Activated CD8-positive, alpha-beta T cell treated with anti-CD3 and anti-CD28 coated beads for 36 hours (primary cell): ENCODE measurements around the gene ZG16. TPM values are rescaled to one million over a fixed set of nuclear protein-coding genes. Genes with fewer than 3 reads are reported as not detected.
"Not testable (repeated sequence)": the region's sequence is repeated elsewhere in the genome, so short reads cannot be mapped to it uniquely, and the experiment has no call there.

Experiments
- ATAC-seq: fragments of 200-7000 bp; cut with Tn5 transposase; one replicate; pipeline ENCODE4 v1.10.0; 2021; ENCODE audit warnings: mild to moderate bottlenecking, moderate library complexity
- CTCF ChIA-PET: fragments of 350-600 bp; sonication (Branson Sonifier 250); formaldehyde crosslinking; loops from one replicate; lab custom pipeline; 2021; ENCODE audit warnings: antibody characterized with exemption; lab: Charles Lee
- POLR2A ChIA-PET: fragments of 350-600 bp; sonication (Branson Sonifier 250); formaldehyde crosslinking; loops from one replicate; lab custom pipeline; 2021; ENCODE audit warnings: antibody characterized with exemption; lab: Charles Lee
- DNase-seq: peaks from one replicate; pipeline ENCODE4 v3.0.0-alpha.2; 2020
- H3K27ac Mint-ChIP-seq: one replicate; pipeline ENCODE4 v1.8.0; 2021; ENCODE audit warnings: mild to moderate bottlenecking, mixed read lengths
- H3K27me3 Mint-ChIP-seq: one replicate; pipeline ENCODE4 v1.8.0; 2021; ENCODE audit warnings: mixed read lengths
- H3K36me3 Mint-ChIP-seq: one replicate; pipeline ENCODE4 v1.8.0; 2021; ENCODE audit warnings: low read depth, mixed read lengths
- H3K4me1 Mint-ChIP-seq: one replicate; pipeline ENCODE4 v1.8.0; 2021; ENCODE audit warnings: low read depth, mixed read lengths
- H3K4me3 Mint-ChIP-seq: one replicate; pipeline ENCODE4 v1.8.0; 2021; ENCODE audit warnings: mild to moderate bottlenecking, moderate library complexity, mixed read lengths
- H3K9me3 Mint-ChIP-seq: one replicate; pipeline ENCODE4 v1.8.0; 2021; ENCODE audit warnings: mixed read lengths
- CTCF ChIP-seq: fragments of 200-600 bp; IDR thresholded peaks from one replicate; pipeline ENCODE4 v1.8.0; 2022; ENCODE audit warnings: antibody characterized with exemption, mild to moderate bottlenecking
- intact Hi-C: fragments of 100-400 bp; cut with micrococcal nuclease; formaldehyde crosslinking; loops from one replicate; pipeline ENCODE4 v1.10.0; 2022
- total RNA-seq, 2 experiments: library from RNA; stranded (reverse); gene quantifications; one replicate each; pipeline ENCODE4 v1.2.3, GENCODE V29; 2021

ZG16 gene
- total RNA-seq, 2 experiments from 2014 or later: not detected

GRCh38 chr16:29769507-29769906, 8.5 kb upstream of the ZG16 start:
- Mint-ChIP-seq H3K4me3 (no peak overlapping the region), H3K36me3 (no peaks in the 10 kb centered on the region), H3K27me3 (no peaks in the 10 kb centered on the region), H3K27ac (no peak overlapping the region), H3K9me3 (no peaks in the 10 kb centered on the region), H3K4me1 (peaks cover 12% of the 10 kb centered on the region)
- POLR2A ChIA-PET: interaction anchor here (0.7 kb wide), 1 partner anchor 78 kb away, joined by 3 read pairs; no protein-coding TSS in a partner anchor
- CTCF ChIA-PET: interaction anchor here (0.8 to 3.0 kb wide), 4 partner anchors 10 to 78 kb away, joined by 3 to 13 read pairs (median 4); no protein-coding TSS in a partner anchor
- no peak for ATAC-seq
- intact Hi-C loops: no loop called here
- TF ChIP-seq CTCF: no peak
- DNase-seq: no peak

DNA sequence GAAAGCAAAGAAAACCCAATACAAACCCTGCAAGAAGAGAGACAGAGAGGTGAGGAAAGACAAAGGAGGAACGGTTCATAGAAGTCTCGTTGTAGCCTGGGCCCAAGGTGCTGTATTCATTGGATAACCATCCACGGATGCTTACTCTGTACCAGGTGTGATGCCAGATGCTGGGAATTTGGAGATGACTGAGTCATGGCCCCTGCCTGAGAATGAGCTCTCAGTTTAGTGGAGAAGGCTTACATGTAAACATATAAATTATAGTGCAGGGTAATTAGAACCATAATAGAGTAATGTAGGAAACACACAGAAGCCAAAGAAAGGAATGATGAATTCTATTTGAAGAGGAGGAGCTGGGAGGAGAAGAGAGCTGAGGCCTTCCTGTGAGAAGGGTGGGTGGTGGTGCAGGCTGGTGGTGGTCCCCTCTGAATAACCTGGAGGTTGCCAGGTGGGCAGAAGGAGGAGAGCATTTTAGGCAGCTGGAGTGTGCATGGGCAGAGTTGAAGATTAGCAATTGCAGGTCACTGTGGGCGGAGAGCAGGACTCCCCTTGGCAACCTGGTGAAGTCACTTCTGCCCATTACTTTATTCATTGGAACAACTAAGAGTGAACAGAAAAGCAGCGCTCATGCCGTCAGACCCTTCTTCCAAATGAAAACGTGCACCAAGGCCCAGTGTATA, 7.7 kb upstream of the ZG16 start:
- ATAC-seq (no peak), DNase-seq (no peak)
- POLR2A ChIA-PET: interaction anchor here (1.4 kb wide), 1 partner anchor 24 kb away, joined by 3 read pairs; no protein-coding TSS in a partner anchor
- Mint-ChIP-seq H3K9me3 (no peaks in the 10 kb centered on the region), H3K4me1 (peaks cover 12% of the 10 kb centered on the region), H3K27ac (no peak overlapping the region), H3K27me3 (no peaks in the 10 kb centered on the region), H3K4me3 (no peak overlapping the region), H3K36me3 (no peaks in the 10 kb centered on the region)
- CTCF ChIA-PET: interaction anchor here (0.8 to 1.4 kb wide), 3 partner anchors 11 to 78 kb away, joined by 3 to 5 read pairs (median 3); no protein-coding TSS in a partner anchor
- TF ChIP-seq CTCF: no peak
- intact Hi-C loops: no loop called here

GRCh38 chr16:29772330-29772729, 5.7 kb upstream of the ZG16 start:
- POLR2A ChIA-PET, H3K27me3 Mint-ChIP-seq, H3K4me3 Mint-ChIP-seq, intact Hi-C loops, H3K9me3 Mint-ChIP-seq, H3K36me3 Mint-ChIP-seq, H3K27ac Mint-ChIP-seq, DNase-seq, ATAC-seq: not testable (repeated sequence)
- CTCF ChIA-PET: interaction anchor here (1.4 to 2.8 kb wide), 2 partner anchors 12 to 81 kb away, joined by 3 to 10 read pairs; no protein-coding TSS in a partner anchor
- peaks cover 15% of the 10 kb centered on the region for H3K4me1 Mint-ChIP-seq

GRCh38 chr16:29774730-29775129, 3.3 kb upstream of the ZG16 start:
- no peak for TF ChIP-seq CTCF
- no peaks in the 10 kb centered on the region for H3K36me3 Mint-ChIP-seq
- H3K27ac Mint-ChIP-seq: no peak overlapping the region
- peaks cover 15% of the 10 kb centered on the region for H3K4me1 Mint-ChIP-seq
- no peak overlapping the region for H3K4me3 Mint-ChIP-seq
- intact Hi-C loops: no loop called here
- no peak for DNase-seq
- ATAC-seq: no peak
- H3K9me3 Mint-ChIP-seq: no peaks in the 10 kb centered on the region
- no peaks in the 10 kb centered on the region for H3K27me3 Mint-ChIP-seq
- CTCF ChIA-PET: interaction anchor here (1.4 to 2.8 kb wide), 2 partner anchors 10 to 74 kb away, joined by 4 to 10 read pairs; no protein-coding TSS in a partner anchor
- POLR2A ChIA-PET: no interaction called here

DNA sequence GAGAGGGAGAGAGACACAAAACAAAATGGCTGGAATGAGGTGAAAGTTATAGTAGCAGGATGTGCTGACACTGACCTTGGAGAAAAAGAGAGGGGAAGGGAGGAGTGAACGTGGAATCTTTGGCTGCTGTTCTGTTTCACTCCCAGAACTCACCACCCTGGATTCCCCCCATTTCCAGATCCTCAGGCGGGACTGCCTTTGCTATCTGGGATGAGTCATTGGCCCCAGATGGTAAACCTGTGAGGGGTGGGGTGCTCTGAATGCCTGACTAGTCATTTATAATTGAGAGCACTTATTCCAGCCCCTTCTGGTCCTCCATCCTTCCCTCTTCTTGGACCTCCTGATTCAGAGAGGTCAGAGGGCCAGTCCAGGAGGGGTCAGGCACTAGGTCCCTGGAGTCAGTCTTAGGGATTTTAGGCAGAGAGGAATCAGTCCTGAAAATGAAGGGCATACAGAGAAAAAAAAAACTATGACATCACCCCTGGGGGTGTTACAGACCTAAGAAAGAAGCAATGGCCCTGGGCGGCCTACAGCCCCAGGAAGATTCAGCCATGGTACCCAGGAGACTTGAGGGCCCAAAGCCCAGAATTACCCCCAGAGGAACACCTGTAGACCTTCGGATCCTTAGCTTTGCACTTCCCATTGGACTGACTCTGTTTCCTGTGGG, 2.2 kb upstream of the ZG16 start:
- Mint-ChIP-seq H3K27ac (no peak overlapping the region), H3K9me3 (no peaks in the 10 kb centered on the region), H3K36me3 (no peaks in the 10 kb centered on the region), H3K27me3 (no peaks in the 10 kb centered on the region), H3K4me3 (no peak overlapping the region), H3K4me1 (peaks cover 14% of the 10 kb centered on the region)
- ChIA-PET POLR2A (interaction anchor here (0.6 kb wide), 1 partner anchor 14 kb away, joined by 3 read pairs; the partner anchor contains the start of gene KIF22), CTCF (interaction anchor here (1.3 kb wide), 1 partner anchor 9 kb away, joined by 4 read pairs; no protein-coding TSS in a partner anchor)
- no peak for TF ChIP-seq CTCF
- intact Hi-C loops: no loop called here
- peak; percentile 30 for ATAC-seq
- DNase-seq: no peak
